ENCODE data around the gene YES1.
A peak's percentile ranks its signal among the peaks of the same experiment; 100 is the strongest.
"Not testable (repeated sequence)": the region's sequence is repeated elsewhere in the genome, so short reads cannot be mapped to it uniquely, and the experiment has no call there.

YES1 gene

GRCh38 chr18:778194-778927 lies 33.7 kb downstream of the YES1 start:
- DNase-seq, result no peak

- no peak for DNase-seq
Measured at GRCh38 chr18:777021-777420, 35.0 kb downstream of the YES1 start.

- DNase-seq, result not testable (repeated sequence)
Measured at GRCh38 chr18:776044-776443, 36.0 kb downstream of the YES1 start.

GRCh38 chr18:774811-775210 lies 37.2 kb downstream of the YES1 start:
- DNase-seq, result no peak

- no peak for DNase-seq
Measured at GRCh38 chr18:773980-774624, 37.9 kb downstream of the YES1 start.

- no peak for DNase-seq
Measured at GRCh38 chr18:770583-770961, 41.5 kb downstream of the YES1 start.

- DNase-seq, result no peak
Measured at GRCh38 chr18:767961-768360, 44.1 kb downstream of the YES1 start.

GRCh38 chr18:767084-767882 lies 44.8 kb downstream of the YES1 start:
- no peak for DNase-seq

GRCh38 chr18:766550-766860 lies 45.5 kb downstream of the YES1 start:
- no peak for DNase-seq

- DNase-seq, result no peak
Measured at GRCh38 chr18:765764-766549, 46.1 kb downstream of the YES1 start.

- not testable (repeated sequence) for DNase-seq
Measured at GRCh38 chr18:759864-760263, 52.2 kb downstream of the YES1 start.

GRCh38 chr18:755506-755905 lies 56.5 kb downstream of the YES1 start:
- no peak for DNase-seq

- no peak for DNase-seq
Measured at GRCh38 chr18:754656-755055, 57.4 kb downstream of the YES1 start.

- no peak for DNase-seq
Measured at GRCh38 chr18:750456-750855, 61.6 kb downstream of the YES1 start.

GRCh38 chr18:744832-745597 lies 67.0 kb downstream of the YES1 start:
- DNase-seq, result no peak

- peak; percentile 63 for DNase-seq
Measured at GRCh38 chr18:741931-742512, 70.0 kb downstream of the YES1 start.

- no peak for DNase-seq
Measured at GRCh38 chr18:732371-732770, 79.7 kb downstream of the YES1 start.

- DNase-seq, result no peak
Measured at GRCh38 chr18:731185-731584, 80.9 kb downstream of the YES1 start.

- no peak for DNase-seq
Measured at GRCh38 chr18:730692-731091, 81.3 kb downstream of the YES1 start.

GRCh38 chr18:730120-730519 lies 81.9 kb downstream of the YES1 start:
- peak; percentile 9 for DNase-seq

GRCh38 chr18:725646-726045 lies 86.4 kb downstream of the YES1 start:
- peak; percentile 41 for DNase-seq

- DNase-seq, result no peak
Measured at GRCh38 chr18:723541-724080, 88.4 kb downstream of the YES1 start.

All from inflammatory macrophage treated with lipopolysaccharide for 4 hours (primary cell).